Ecto neural progenitor cell (in vitro differentiated cells): ENCODE measurements around the gene CFAP251.
A peak's percentile ranks its signal among the peaks of the same experiment; 100 is the strongest.
"Not testable (repeated sequence)": the region's sequence is repeated elsewhere in the genome, so short reads cannot be mapped to it uniquely, and the experiment has no call there.

ENCODE experiments used
- DNase-seq: peaks from one replicate; pipeline ENCODE4 v3.0.0-alpha.2; 2018; ENCODE audit warnings: low spot score

The CFAP251 gene

GRCh38 chr12:122029620-122030423 is 111.4 kb downstream of the CFAP251 start:
- DNase-seq: no peak

GRCh38 chr12:122030424-122031035 is 112.1 kb downstream of the CFAP251 start:
- no peak for DNase-seq

GRCh38 chr12:122031342-122032216 is 113.2 kb downstream of the CFAP251 start:
- peak; percentile 87 for DNase-seq

- DNase-seq: no peak
Measured at GRCh38 chr12:122032580-122032979, 114.2 kb downstream of the CFAP251 start.

- DNase-seq: no peak
Measured at GRCh38 chr12:122035292-122035691, 116.9 kb downstream of the CFAP251 start.

- no peak for DNase-seq
Measured at GRCh38 chr12:122036153-122036552, 117.8 kb downstream of the CFAP251 start.

- no peak for DNase-seq
Measured at GRCh38 chr12:122040579-122041386, 122.4 kb downstream of the CFAP251 start.

- DNase-seq: not testable (repeated sequence)
Measured at GRCh38 chr12:122041458-122041857, 123.1 kb downstream of the CFAP251 start.

GRCh38 chr12:122042910-122043309 is 124.5 kb downstream of the CFAP251 start:
- no peak for DNase-seq

GRCh38 chr12:122043476-122043875 is 125.1 kb downstream of the CFAP251 start:
- no peak for DNase-seq

- DNase-seq: no peak
Measured at GRCh38 chr12:122045262-122045661, 126.9 kb downstream of the CFAP251 start.

- DNase-seq: no peak
Measured at GRCh38 chr12:122046145-122046544, 127.8 kb downstream of the CFAP251 start.

GRCh38 chr12:122048151-122048550 is 129.8 kb downstream of the CFAP251 start:
- DNase-seq: no peak

- no peak for DNase-seq
Measured at GRCh38 chr12:122049827-122050226, 131.4 kb downstream of the CFAP251 start.

GRCh38 chr12:122050706-122051105 is 132.3 kb downstream of the CFAP251 start:
- no peak for DNase-seq

- no peak for DNase-seq
Measured at GRCh38 chr12:122051231-122051876, 133.0 kb downstream of the CFAP251 start.

- DNase-seq: no peak
Measured at GRCh38 chr12:122052285-122052684, 133.9 kb downstream of the CFAP251 start.
